Gastroesophageal sphincter (tissue), 3 donors: ENCODE measurements around the gene SMAGP.

Experiments
- EP300 ChIP-seq: sonication (generic); formaldehyde crosslinking; IDR thresholded peaks from one replicate; pipeline ENCODE4 v1.6.1; 2017; ENCODE audit warnings: antibody characterized with exemption, mild to moderate bottlenecking
- POLR2A ChIP-seq, 2 donors: fragments of 450-650 bp; IDR thresholded peaks; one replicate each; pipeline ENCODE4 v1.6.1; 2017; ENCODE audit warnings: antibody characterized with exemption in 2 of 2, mild to moderate bottlenecking in 2 of 2, moderate library complexity in 1 of 2
- POLR2AphosphoS5 ChIP-seq: sonication (generic); formaldehyde crosslinking; IDR thresholded peaks from one replicate; pipeline ENCODE4 v1.6.1; 2017; ENCODE audit warnings: antibody characterized with exemption
- TF ChIP-seq, protein P1 (sequence below), 4 experiments: fragments of 200-600 bp in 2 of 4; fragments of 450-650 bp in 2 of 4; sonication (generic) in 1 of 4; IDR thresholded peaks; one replicate each; pipeline ENCODE4 v1.5.1; 2017 to 2019; ENCODE audit warnings: antibody characterized with exemption in 4 of 4, mild to moderate bottlenecking in 2 of 4, moderate library complexity in 2 of 4

DNA sequence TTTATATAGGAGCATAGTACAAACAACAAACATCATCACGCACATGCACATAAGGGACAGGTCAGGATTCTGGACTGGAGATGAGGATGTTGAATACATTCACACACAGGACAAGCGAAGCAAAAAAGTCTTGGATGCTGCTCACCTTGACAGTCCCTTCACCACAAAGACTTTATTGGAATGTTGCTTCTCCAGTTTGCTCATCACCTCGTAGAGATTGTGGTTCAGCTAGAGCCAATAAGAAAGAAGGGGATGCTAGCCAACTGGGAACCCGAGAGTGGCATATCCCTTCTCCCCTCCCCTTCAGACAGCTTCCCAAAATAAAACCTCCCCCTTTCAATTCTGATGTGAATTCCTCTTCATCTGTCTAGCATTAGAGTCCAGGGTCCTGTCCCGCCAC is 25.4 kb upstream of the SMAGP start:
- TF ChIP-seq, protein P1, sequence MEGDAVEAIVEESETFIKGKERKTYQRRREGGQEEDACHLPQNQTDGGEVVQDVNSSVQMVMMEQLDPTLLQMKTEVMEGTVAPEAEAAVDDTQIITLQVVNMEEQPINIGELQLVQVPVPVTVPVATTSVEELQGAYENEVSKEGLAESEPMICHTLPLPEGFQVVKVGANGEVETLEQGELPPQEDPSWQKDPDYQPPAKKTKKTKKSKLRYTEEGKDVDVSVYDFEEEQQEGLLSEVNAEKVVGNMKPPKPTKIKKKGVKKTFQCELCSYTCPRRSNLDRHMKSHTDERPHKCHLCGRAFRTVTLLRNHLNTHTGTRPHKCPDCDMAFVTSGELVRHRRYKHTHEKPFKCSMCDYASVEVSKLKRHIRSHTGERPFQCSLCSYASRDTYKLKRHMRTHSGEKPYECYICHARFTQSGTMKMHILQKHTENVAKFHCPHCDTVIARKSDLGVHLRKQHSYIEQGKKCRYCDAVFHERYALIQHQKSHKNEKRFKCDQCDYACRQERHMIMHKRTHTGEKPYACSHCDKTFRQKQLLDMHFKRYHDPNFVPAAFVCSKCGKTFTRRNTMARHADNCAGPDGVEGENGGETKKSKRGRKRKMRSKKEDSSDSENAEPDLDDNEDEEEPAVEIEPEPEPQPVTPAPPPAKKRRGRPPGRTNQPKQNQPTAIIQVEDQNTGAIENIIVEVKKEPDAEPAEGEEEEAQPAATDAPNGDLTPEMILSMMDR (IDR thresholded peaks at IDR 0.05) = no peak
- no peak for TF ChIP-seq EP300
- TF ChIP-seq POLR2A (IDR thresholded peaks at IDR 0.05) = no peak
- TF ChIP-seq POLR2AphosphoS5 = no peak
